Cardiac fibroblast (primary cell): ENCODE results near the gene ATP6AP1.

Experiments
- DNase-seq, 2 donors: peaks; one replicate each; pipeline versions ENCODE4 v3.0.0 to v3.0.0-alpha.2; 2010; ENCODE audit warnings: low read depth in 2 of 2
- H3K4me3 ChIP-seq, 2 donors: replicated peaks in 1 of 2; 1 replicate in 1 of 2; 2 replicates in 1 of 2; pipeline ENCODE4 v1.5.1; 2011; ENCODE audit warnings: low read depth in 2 of 2, low read length in 2 of 2, mild to moderate bottlenecking in 2 of 2, moderate library complexity in 1 of 2
- TF ChIP-seq, protein P1 (sequence below): IDR thresholded peaks from one replicate; pipeline ENCODE4 v1.5.1; 2011; ENCODE audit warnings: low read depth, mild to moderate bottlenecking, low read length, inconsistent platforms

The ATP6AP1 gene

DNA sequence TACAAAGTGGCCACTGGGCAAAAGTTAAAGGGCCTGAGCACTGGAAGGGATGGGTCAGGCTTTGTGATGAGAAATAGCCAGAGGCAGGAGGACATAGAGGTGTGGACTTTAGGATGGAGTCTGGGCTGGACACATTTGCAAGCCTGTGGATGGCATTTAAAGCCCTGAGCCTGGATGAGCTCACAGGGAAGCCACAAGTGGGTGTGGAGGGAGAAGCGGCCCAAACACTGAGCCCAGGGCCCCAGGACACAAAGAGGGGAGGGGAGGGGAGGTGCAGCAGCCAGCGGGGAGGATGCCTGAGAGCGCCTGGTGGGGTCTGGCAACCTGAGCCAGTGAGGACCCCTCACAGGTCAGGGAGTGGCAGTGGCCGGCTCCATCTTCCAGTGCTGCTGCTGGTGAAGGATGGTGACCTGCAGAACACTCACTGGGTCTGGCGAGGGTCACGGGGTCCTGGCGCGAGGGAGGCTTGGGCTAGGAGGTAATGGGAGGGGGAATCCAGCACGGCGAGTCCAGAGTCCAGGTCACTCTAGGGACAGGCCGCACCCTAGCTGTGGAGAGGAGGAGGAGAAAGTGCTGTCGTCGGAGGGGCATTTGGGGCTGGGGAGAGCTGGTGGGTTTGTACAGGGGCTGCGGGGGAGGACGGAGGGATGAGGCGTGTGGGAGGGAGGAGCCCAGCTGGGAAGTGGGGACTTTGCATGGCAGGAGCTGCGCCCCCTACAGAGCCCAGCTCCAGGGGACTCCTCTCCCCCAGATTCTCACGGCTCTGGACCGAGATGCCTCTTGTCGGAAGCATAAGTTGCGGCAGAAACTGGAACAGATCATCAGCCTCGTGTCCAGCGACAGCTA is 43.6 kb downstream of the ATP6AP1 start:
- TF ChIP-seq, protein P1, sequence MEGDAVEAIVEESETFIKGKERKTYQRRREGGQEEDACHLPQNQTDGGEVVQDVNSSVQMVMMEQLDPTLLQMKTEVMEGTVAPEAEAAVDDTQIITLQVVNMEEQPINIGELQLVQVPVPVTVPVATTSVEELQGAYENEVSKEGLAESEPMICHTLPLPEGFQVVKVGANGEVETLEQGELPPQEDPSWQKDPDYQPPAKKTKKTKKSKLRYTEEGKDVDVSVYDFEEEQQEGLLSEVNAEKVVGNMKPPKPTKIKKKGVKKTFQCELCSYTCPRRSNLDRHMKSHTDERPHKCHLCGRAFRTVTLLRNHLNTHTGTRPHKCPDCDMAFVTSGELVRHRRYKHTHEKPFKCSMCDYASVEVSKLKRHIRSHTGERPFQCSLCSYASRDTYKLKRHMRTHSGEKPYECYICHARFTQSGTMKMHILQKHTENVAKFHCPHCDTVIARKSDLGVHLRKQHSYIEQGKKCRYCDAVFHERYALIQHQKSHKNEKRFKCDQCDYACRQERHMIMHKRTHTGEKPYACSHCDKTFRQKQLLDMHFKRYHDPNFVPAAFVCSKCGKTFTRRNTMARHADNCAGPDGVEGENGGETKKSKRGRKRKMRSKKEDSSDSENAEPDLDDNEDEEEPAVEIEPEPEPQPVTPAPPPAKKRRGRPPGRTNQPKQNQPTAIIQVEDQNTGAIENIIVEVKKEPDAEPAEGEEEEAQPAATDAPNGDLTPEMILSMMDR = no peak
- no peak overlapping the region for H3K4me3 ChIP-seq
- DNase-seq = no peak

DNA sequence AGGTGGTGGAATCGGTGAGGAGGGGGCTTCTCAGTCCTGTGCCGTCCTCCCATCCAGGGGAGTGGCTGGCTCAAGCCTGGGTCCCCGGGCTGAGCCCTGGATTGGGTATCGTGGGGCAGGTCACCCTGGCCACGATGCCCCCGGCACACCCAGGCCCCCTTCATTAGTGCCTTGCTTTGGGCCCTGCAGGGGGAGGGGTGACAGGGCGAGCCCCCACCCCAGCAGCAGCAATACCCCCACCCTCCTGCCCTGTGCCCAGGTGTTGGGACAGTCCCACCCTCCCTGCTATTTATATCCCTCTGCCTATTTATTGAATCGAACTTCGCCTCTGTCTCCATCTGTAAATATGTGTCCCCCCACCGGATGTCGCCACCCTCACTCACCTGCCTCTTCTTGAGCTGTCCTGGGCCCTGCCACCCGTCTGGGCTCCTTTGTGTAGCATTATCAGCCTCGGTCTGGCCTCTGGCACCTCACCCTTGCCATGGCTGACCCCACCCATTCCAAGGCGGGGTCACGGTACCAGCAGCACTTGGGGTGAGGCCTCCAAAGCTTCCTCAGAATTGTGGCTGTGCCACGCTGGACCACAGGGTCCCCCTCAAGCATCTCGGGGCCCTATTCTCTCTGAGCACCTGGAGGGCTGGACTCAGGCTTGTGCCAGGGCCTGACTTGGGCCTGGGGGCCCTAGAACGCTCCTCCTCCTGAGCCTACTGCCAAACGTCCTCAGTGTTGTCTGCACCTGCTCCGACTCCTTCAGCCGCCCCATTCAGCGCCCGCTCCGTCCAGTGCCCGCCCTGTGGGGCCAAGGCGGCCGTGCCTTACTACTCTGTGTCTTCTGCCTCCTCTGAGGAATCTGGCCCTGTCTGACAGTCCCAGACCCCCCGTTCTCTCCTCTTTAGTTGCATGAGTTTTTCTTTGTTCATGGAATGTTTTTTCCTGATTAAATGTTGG is 44.5 kb downstream of the ATP6AP1 start:
- TF ChIP-seq, protein P1 = no peak
- DNase-seq = no peak
- H3K4me3 ChIP-seq = no peak overlapping the region

DNA sequence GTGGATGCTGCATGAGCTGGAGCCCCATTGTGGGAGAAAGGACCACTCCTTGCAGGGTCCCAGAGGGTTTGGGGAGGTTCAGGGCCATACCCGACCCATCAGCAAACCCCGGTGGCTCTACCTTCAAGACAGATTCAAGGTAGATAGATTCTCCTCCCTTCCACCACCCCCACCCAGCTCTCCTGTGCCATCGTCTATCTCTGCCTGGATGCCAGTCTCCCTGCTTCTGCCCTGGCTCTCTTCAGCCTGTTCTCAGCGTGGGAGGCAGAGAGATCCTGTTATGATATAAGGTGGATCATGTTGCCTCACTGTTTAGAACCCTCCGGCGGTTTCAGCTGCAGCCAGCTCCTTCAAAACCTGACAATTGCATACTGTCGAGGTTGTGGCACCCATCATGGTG is 45.2 kb downstream of the ATP6AP1 start:
- DNase-seq = no peak
- TF ChIP-seq, protein P1 = no peak
- no peak overlapping the region for H3K4me3 ChIP-seq

DNA sequence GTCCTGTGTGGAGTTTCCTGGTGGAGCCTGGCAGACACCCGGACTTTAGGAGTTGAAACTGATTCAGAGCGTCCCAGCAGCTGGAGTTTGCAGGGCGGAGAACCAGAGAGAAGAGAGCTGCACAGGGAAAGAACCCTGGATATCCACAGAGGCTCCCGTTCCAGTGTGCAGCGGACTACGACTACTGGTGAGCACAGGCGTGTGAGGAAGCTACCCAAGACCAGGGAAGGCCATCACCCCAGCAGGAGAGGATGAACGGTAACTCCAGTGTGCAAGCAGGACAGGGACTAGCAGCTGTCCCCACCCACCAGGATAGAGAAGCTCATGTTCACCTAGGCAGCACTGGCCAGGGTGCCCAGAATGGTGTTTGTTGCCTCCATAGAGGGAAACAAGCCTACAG is 48.3 kb downstream of the ATP6AP1 start:
- TF ChIP-seq, protein P1 = no peak
- H3K4me3 ChIP-seq = no peak overlapping the region
- DNase-seq = no peak

DNA sequence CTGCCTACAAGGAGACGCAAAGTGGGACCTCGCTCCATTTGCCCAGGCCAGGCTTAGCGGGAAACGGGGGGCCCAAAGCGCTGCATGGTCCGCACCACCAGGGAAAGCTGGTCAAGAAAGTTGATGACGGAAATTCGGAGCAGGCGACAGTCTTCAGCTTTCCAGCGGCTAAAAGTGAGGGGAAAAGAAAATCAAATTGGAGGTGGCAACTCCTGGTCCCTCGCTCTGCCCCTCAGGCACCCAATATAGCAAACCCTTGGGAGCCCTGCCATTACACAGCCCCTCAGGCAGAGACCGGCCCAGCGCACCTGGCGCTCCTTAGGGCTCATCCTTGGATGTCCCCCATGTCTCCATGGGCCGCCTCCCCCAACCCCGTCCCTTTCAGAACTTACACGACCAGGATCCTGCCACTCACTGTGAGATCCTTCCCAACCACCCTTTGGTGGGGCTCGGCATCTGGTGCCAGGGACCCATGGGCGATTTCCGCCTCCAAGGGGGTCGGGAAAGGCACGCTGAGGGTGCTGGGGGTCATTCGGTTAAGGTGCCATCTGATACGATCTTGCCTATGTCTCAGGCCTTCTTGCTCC is 49.5 kb downstream of the ATP6AP1 start:
- TF ChIP-seq, protein P1 = no peak
- DNase-seq = no peak
- peak overlapping the region; percentile 55 to 56 for H3K4me3 ChIP-seq

DNA sequence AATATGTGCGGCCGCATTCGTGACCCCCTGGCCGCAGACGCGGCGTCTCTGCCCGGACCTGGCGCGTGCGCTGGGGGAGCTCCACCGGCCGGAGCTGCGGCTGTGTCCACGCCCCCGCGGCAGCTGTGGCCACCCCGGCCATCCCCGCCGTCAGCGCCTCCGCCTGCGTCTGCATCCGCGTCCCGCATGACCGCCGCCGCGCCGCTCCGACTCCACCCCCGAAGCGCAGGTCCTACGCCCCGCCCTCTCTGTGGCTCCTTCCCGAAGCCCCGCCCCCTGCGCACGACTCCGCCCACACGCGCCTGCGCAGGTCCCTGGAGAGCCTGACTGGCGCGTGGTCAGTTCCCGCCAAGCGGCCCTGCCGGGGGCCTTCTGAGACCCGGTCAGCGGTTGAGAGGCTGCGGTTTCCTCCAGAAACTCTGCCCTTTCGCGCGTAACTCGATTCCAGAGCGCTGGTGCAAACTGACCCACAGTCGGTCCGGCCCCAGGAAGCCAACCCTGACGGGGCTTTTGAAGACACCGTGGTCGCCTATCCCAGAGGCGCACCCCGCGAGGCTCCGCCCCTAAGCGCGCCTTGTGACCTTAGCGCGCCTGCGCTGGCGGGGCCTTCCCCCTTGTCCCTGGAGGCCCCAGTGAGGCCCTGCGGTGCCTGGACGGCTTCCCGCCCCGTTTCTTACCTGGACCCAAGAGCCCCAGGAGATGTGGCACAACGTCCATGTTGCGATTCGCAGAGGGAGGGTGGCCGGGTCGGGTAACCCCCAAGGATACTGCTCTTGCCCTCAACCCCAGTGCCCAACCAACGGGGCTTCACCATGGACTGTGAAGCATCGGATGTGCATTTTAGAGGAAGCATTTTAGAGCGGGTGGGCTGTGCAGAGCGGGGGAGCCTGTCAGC is 50.5 kb downstream of the ATP6AP1 start, which contains the start of gene LAGE3:
Gene LAGE3, minus strand, starts transcription at position 554 of the 895 bp plus-strand sequence. Its CDS starts 366 bp downstream, at position 188.
- H3K4me3 ChIP-seq = peak within 1 kb of the TSS; percentile 55 to 56
- TF ChIP-seq, protein P1 = no peak
- DNase-seq = peak; percentile 90 to 95
